ENCODE data around the gene ZMYND8. TPM values are rescaled to one million over a fixed set of nuclear protein-coding genes. Genes with fewer than 3 reads are reported as not detected.

The ZMYND8 gene
- total and polyA plus RNA-seq, 4 donors, result 14.2 to 46.4 (median 30.1) TPM

DNA sequence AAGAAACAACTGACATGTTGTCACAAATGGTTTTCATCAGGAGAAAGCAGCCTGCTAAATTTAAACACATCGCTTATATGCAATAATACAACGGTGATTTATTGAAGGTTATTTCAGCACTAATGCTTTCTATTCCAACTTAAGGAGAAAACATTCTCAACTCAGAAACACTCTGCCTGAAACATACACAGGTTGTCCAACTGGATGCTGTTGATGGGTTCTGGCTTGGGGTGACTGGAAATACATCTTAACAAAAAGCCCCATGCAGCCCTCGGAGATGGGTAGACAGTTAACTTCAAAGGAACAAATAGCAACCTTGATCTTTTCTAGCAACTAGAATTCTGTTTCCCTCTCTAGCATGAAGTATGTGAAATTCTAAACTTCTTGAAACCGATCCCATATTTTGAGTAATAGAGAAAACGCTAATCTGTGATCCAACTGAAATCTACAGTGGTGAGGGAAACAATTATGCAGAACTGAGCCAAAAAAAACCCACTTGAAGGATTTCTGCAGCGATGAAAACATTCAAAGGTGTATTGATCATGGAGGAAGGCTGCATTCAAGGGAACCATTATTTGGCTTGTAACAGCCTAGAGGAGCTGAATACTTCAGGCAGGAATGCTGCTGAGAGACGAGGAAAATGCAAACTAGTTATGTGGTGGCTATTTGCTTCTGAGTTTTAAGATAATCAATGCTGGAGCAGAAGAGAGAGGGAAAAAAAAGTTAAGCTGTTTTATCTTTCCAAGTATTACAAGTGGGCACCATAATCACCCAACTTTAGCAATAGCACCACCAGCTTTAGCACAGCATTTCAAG, 6.9 kb downstream of the ZMYND8 start:
- no peak for ATAC-seq (ENCODE audit: insufficient read depth, low FRiP score)
- H3K4me1 ChIP-seq (ENCODE audit: control insufficient read depth in 5 of 5, insufficient read depth in 5 of 5, low read length in 5 of 5), result peaks cover 11 to 68% (median 55%) of the 10 kb centered on the region in 5 donors

DNA sequence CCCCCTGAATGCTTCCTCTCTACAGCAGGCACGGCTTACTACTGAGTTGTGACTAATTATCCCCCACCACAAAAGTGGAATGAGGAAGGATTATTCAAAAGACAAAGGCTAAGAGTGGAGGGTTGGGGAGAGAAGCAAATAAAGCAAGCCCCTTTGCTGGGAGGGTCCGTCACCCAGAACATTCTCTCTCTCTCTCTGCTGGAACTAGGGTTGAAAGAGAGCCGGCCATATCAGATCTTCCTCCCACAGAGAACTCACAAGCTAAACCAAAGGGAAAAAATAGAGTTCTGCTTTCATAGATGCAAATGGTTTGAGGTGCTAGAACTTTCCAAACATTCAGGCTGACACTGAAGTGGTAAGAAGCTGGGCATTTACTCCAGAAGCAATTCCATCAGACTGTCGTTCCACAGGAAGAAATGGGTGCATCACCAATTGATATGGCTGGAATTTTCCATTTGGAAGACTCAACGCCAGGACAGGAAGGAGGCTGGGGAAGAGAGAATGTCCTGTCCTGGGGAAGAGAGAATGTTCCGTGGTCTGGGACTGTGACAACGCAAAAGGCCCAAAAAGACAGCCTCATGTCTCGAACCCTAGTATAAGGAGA, 7.9 kb downstream of the ZMYND8 start:
- DNase-seq (no peak), ATAC-seq (ENCODE audit: insufficient read depth, low FRiP score) (no peak)
- peak overlapping the region; percentile 16 to 26 for H3K9ac ChIP-seq (ENCODE audit: insufficient read depth in 1 of 2, low read length in 2 of 2)
- no peaks in the 10 kb centered on the region for H3K27me3 ChIP-seq (ENCODE audit: control insufficient read depth in 3 of 3, insufficient read depth in 3 of 3, low read length in 2 of 3)
- 58 to 60% methylated on average over 8 of the region's 8 CpGs for WGBS, 2 donors
- H3K9me3 ChIP-seq (ENCODE audit: control insufficient read depth in 4 of 4, insufficient read depth in 3 of 4, low read length in 3 of 4), result no peaks in the 10 kb centered on the region
- peaks cover 9 to 59% (median 46%) of the 10 kb centered on the region in 5 donors for H3K4me1 ChIP-seq (ENCODE audit: control insufficient read depth in 5 of 5, insufficient read depth in 5 of 5, low read length in 5 of 5)
- TF ChIP-seq CTCF (IDR thresholded peaks at IDR 0.05; ENCODE audit: control extremely low read depth, extremely low read depth), result no peak
- H3K36me3 ChIP-seq (ENCODE audit: control insufficient read depth in 4 of 4, insufficient read depth in 4 of 4, low read length in 4 of 4), result peaks cover 2 to 11% (median 8%) of the 10 kb centered on the region in 4 donors
- no peak overlapping the region for H3K4me3 ChIP-seq
- peak overlapping the region; percentile 17 to 99 for H3K27ac ChIP-seq (ENCODE audit: low read depth in 1 of 2, low read length in 1 of 2)

More for the DNA sequence above, 6.9 kb downstream of the ZMYND8 start:
- Histone ChIP-seq H3K36me3 (ENCODE audit: control insufficient read depth in 4 of 4, insufficient read depth in 4 of 4, low read length in 4 of 4) (peaks cover 2 to 11% (median 8%) of the 10 kb centered on the region in 4 donors), H3K9ac (ENCODE audit: insufficient read depth in 1 of 2, low read length in 2 of 2) (peak overlapping the region in 1 of 2 donors; percentile 47), H3K9me3 (ENCODE audit: control insufficient read depth in 4 of 4, insufficient read depth in 3 of 4, low read length in 3 of 4) (no peaks in the 10 kb centered on the region), H3K27me3 (ENCODE audit: control insufficient read depth in 3 of 3, insufficient read depth in 3 of 3, low read length in 2 of 3) (no peaks in the 10 kb centered on the region), H3K27ac (ENCODE audit: low read depth in 1 of 2, low read length in 1 of 2) (peak overlapping the region in 1 of 2 donors; percentile 99), H3K4me3 (no peak overlapping the region)
- no peak for TF ChIP-seq CTCF (IDR thresholded peaks at IDR 0.05; ENCODE audit: control extremely low read depth, extremely low read depth)
- DNase-seq, result peak in 2 of 3 donors; percentile 64 to 71
- 53 to 67% methylated on average over 7 of the region's 7 CpGs for WGBS, 2 donors

DNA sequence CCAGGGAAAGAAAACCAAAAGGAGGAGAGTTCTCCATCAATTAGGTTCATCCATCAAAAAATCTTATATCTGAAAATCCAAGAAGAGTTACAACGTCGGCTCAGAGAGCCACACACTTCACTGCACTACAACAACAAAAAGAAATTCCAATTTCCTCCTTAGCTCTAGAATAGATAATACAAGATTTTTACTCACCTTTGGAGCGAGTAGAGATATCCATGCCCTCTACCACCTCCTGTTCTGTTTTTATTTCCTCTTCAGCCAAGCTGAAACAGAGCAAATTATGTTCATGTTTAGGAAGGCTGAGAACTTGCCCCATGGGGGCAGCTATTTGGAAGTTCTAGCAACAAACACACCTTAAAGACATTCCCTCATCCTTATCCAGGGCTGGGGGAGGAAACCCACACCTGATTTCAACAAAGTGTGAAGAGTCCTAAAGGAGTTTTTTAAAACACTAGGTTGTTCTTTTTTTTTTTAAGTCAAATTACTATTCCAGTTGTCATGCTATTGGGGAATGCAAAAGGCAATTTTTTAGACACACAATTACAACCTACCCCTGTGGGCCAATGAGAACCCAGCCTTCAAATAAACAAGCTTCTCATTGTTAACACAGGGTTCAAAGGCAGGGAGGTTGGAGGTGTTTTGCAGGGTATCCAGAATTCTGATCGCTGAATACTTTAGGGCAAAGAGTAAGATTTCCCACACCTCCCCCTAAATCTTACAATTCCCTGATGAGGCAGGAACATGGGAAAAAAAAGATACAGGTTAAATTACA, 8.7 kb downstream of the ZMYND8 start:
- Histone ChIP-seq H3K4me3 (no peak overlapping the region), H3K27me3 (ENCODE audit: control insufficient read depth in 3 of 3, insufficient read depth in 3 of 3, low read length in 2 of 3) (no peaks in the 10 kb centered on the region), H3K36me3 (ENCODE audit: control insufficient read depth in 4 of 4, insufficient read depth in 4 of 4, low read length in 4 of 4) (peaks cover 2 to 13% (median 8%) of the 10 kb centered on the region in 4 donors), H3K4me1 (ENCODE audit: control insufficient read depth in 5 of 5, insufficient read depth in 5 of 5, low read length in 5 of 5) (peaks cover 14 to 51% (median 41%) of the 10 kb centered on the region in 5 donors), H3K9ac (ENCODE audit: insufficient read depth in 1 of 2, low read length in 2 of 2) (peak overlapping the region; percentile 16 to 26), H3K27ac (ENCODE audit: low read depth in 1 of 2, low read length in 1 of 2) (peak overlapping the region; percentile 17 to 99), H3K9me3 (ENCODE audit: control insufficient read depth in 4 of 4, insufficient read depth in 3 of 4, low read length in 3 of 4) (no peaks in the 10 kb centered on the region)
- no peak for DNase-seq
- ATAC-seq (ENCODE audit: insufficient read depth, low FRiP score), result no peak
- TF ChIP-seq CTCF (IDR thresholded peaks at IDR 0.05; ENCODE audit: control extremely low read depth, extremely low read depth), result no peak
- 61 to 78% methylated on average over 4 of the region's 4 CpGs for WGBS, 2 donors
